ENCODE results near the gene TSBP1.

Gene TSBP1, protein sequence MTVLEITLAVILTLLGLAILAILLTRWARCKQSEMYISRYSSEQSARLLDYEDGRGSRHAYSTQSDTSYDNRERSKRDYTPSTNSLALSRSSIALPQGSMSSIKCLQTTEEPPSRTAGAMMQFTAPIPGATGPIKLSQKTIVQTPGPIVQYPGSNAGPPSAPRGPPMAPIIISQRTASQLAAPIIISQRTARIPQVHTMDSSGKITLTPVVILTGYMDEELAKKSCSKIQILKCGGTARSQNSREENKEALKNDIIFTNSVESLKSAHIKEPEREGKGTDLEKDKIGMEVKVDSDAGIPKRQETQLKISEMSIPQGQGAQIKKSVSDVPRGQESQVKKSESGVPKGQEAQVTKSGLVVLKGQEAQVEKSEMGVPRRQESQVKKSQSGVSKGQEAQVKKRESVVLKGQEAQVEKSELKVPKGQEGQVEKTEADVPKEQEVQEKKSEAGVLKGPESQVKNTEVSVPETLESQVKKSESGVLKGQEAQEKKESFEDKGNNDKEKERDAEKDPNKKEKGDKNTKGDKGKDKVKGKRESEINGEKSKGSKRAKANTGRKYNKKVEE

DNA sequence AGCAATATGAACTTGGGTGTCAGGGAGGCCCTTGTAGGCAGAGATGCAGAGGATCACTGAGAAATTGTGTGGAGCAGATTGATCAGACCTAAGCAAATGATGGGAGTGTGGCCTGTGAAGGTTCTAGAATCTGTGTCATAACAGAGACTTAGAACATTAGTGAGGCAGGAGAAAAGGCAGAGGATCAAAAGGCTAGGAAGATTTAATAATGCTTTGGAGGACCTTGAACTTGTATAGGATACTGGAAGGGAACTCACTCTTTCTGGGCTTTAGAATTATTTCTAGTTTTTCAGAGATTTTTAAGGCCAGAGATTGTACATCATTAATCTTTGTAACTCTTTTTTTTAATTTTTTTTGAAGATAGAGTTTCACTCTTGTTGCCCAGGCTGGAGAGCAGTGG, at the start of gene TSBP1:
TSS of gene TSBP1 (minus strand) at position 101 of the 400 bp plus-strand sequence. CDS start 197 bp downstream, outside the sequence.
- DNase-seq (ENCODE audit: low spot score), result no peak

GRCh38 chr6:32416036-32416435, 44.3 kb upstream of the TSBP1 start:
- no peak for DNase-seq (ENCODE audit: low spot score)

DNA sequence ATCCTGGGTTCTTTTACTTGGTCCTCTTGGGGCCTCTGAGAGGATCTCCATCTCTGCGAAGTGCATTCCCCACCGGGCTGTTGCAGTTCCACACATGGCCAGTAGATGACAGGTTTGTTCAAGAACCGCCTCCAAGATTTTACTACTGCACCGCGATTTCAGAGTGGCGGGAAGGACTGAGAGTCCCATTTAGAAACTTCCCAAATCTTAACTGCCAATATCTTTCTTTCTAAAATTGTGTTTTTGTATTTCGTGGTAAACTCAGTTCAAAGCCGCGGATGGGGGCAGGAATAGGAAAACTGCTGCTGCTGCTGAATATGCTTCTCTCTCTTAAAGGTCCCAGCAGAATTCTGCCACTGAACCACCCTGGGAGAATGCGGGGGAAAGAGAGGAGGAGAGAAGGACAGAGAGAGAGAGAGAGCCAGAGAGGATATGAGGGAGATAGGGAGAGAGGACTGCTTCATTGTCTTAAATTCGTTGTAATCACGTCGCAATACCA, 43.9 kb upstream of the TSBP1 start:
- DNase-seq (ENCODE audit: low spot score), result peak; percentile 52

DNA sequence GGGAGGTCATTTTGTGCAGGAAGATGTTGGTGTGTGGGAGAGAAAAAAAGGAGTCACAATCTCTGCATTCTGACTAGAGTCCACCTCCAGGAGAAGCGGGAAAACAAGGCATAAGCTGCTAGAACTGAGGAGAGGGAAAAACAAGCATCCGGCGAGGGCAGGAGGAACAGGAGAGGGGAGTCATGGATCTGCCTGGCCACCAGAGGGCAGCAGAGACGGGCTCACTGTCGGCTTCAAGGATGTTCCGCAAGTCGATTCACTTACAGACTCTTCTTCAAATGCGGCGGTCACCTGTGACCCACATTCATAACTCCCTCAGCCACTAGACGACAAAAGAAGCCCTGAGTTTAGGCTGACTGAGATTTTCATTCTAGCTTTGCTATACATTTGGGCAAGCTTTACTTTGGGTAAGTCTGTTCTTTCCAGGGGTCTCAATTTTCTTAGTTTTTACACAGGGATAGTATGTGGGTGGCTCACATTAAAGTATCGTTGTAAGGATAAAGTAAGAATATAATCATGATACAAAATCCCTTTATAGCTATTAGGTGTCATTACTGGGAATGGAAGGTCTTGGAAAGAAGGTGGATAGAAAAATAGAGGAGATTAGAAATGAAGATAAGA, 41.8 kb upstream of the TSBP1 start:
- DNase-seq (ENCODE audit: low spot score), result peak; percentile 60

DNA sequence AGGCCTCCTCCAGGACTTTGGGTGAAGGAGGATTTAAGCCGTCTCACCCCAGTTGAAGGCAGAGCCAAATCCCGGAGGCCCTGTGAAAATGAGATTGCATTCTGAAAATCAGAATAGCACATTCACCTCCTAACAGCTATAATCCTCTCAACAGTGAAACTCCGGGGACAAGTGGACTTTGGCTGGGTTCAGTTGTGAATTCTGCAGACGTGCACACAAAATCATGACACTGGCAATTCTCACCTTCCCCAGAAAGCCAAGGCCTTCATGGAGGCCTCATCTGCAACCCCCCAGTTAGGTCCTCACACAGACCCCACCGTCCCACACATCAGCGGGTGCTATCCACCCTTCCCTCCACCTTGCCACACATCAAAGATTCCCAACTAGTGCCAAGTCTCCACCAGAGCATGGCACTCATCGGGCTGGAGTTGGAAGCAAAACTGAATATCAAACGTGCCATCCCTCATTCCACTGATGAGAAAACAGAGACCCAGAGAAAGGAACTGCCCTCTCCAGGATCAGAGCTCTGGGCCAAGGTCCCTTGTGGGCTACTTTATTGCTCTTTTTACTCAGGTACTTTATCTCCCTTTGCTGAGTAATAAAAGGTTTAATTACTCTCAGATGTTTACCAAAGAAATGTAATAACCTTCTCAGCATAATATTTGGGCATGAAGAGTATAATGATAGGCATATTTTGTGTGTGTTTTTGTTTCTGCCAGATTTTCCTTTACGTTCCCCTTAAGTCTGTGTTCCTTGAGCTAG, 40.0 kb upstream of the TSBP1 start:
- DNase-seq (ENCODE audit: low spot score), result no peak

- DNase-seq (ENCODE audit: low spot score), result no peak
These were observed 39.2 kb upstream of the TSBP1 start for GRCh38 chr6:32410906-32411305.

DNA sequence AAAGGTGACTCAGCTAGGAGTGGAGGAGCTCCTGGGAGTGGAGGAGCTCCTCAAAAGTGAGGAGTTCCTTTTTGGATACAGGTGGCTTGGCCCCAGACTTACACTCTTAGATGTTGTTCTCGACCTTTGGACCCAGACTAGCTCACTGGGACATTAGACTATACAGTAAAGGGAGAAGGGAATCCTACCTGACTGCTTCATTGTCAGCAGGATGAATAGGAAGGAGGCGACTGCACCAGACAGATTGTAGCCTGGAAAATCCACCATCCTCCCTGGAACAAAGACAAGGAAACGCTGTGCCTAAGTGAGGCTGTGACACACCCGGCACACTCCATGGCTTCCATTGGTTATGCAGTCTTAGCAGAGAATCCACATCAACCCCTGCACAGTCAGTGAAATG, 35.2 kb upstream of the TSBP1 start, which contains the start of gene BTNL2:
TSS of gene BTNL2 (minus strand) at position 325 of the 400 bp plus-strand sequence. CDS start at position 267, 58 bp downstream.
- no peak for DNase-seq (ENCODE audit: low spot score)

GRCh38 chr6:32406197-32406596, 34.5 kb upstream of the TSBP1 start:
- no peak for DNase-seq (ENCODE audit: low spot score)

- no peak for DNase-seq (ENCODE audit: low spot score)
These were observed 34.0 kb upstream of the TSBP1 start for GRCh38 chr6:32405656-32406055.

DNA sequence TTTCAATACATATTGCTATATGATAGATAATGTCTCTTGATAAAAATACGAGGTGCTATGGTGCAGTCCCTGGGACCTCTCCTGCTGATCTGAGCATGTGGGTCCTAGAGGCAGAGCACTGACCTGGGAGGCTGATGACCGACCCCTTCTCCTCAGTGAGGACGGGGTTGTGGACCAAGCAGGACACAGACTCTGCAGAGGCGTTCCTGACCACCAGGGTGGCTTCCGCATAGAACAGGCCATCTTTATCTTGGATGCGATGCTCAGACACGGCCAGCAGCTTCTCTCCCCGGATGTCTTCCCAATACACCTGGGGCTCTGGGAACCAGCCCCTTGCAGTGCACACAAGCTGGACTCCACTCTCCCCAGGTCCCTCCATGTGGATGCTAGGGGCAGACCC, 31.1 kb upstream of the TSBP1 start:
- DNase-seq (ENCODE audit: low spot score), result no peak

DNA sequence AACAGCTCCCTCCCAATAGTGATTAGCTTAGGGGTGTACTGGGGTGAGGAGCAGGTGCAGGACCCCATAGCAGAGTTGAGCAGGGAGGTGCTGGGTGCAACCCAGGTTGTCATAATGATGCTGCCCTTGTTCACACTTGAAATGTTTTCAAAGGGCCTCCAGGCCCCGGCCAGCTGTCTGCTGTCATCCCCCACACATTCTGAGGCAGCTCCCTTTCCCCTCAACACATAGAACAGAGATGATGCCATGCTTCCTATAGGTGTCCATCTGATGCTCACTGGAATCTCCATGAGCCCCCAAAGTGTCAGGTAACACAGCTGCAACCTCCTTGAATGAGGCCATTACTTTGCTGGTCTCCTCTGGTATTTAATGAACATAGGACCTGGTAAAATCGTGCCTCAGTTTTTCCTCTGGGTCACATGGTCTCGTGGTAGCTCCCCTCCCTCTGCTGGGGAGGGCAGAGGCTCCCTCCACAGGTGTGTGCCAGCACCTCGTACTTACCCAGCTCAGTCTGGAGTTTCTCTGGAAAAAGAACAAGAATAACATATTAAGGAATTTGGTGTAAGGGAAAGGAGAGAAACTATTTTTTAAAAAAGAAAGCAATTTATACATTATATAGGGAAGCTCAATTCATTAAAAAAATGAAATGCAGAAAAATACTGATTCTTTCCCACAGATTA, 29.7 kb upstream of the TSBP1 start:
- DNase-seq (ENCODE audit: low spot score), result no peak

GRCh38 chr6:32397252-32397920, 25.7 kb upstream of the TSBP1 start:
- no peak for DNase-seq (ENCODE audit: low spot score)

- DNase-seq (ENCODE audit: low spot score), result no peak
These were observed 24.3 kb upstream of the TSBP1 start for GRCh38 chr6:32396028-32396427.

DNA sequence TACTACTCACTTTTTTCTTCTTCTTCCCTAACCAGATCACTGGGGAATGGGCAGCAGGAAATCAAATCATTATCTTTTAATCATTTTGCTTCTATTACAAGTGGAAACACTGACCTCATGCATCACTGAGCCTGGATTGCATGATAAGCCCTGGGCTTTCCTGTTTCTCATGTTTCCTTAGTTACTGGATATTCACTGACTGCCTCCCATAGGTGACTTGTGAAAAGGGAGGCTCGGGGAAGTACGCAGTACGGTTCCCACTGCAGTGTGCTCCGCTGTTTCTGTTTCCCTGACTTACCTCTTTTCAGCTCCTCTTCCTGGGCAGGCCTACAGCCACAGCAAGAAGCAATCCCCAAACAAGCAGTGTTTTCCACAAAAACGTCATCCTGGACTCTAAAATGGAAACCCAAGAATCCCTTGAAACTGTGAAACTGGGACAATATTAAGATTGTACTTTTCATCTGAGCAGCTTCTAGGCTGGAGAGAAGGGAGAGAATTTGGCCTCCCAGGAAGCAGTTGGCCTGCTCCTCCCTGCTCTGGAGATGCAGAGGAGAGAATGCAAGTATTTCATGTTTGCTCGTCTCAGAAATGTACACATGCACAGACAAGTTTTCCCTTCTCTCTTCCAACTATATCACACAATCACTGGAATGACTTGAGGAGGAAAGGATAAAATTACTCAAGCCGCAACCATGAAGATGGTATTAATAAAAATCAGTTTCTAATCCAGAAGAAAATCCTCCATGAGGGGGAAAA, 22.1 kb upstream of the TSBP1 start:
- DNase-seq (ENCODE audit: low spot score), result no peak

- no peak for DNase-seq (ENCODE audit: low spot score)
These were observed 19.8 kb upstream of the TSBP1 start for GRCh38 chr6:32391505-32391904.

GRCh38 chr6:32387589-32388340, 16.1 kb upstream of the TSBP1 start:
- DNase-seq (ENCODE audit: low spot score), result no peak

DNA sequence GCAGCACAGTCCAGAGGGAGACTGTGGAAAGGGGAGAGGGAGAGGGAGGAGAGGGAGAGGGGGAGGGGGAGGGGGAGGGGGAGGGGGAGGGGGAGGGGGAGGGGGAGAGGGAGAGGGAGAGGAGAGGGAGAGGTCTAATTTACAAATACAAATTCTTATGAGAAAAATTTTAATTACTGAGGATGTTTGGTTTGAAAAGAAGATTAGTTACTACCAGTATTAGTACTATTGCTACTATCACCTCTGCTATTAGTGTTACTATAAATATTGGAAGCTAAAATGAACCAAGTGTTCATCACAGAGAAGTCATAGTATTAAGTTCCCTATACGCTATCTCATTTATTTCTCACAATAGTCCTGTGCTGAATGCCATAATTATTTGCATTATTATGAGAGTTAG, 14.3 kb upstream of the TSBP1 start:
- no peak for DNase-seq (ENCODE audit: low spot score)

- no peak for DNase-seq (ENCODE audit: low spot score)
These were observed 11.2 kb upstream of the TSBP1 start for GRCh38 chr6:32382757-32383420.

DNA sequence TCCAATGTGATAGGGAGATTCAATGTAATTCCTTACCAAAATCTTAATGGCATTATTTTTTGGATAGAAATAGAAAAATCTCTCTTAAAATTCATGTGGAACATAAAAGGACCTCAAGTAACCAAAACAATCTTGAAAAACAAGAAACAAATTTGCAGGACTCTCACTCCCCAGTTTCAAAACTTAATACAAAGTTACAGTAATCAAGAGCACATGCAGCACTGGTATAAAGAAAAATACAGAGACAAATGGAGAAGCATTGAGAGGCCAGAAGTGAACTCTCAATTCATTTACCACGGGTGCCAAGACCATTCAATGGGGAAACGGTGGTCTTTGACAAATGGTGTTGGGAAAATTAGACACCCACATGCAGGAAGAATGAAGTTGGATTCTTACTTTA, 7.8 kb upstream of the TSBP1 start:
- DNase-seq (ENCODE audit: low spot score), result no peak

Data from SW480 (cell line).